Heart left ventricle (tissue), 16 donors: ENCODE results near the gene RNF150. TPM values are rescaled to one million over a fixed set of nuclear protein-coding genes. Genes with fewer than 3 reads are reported as not detected.

Experiments
- ATAC-seq, 4 donors: fragments of 200-7000 bp; cut with Tn5 transposase; one replicate each; pipeline ENCODE4 v1.9.1; 2020 to 2022; ENCODE audit warnings: moderate library complexity in 4 of 4, mild to moderate bottlenecking in 3 of 4, moderate number of reproducible peaks in 1 of 4
- DNase-seq, 5 donors: peaks; one replicate each; pipeline ENCODE4 v3.0.0-alpha.2; 2020
- H3K27ac ChIP-seq, 12 donors: fragments of 200-600 bp; sonication (generic) in 4 of 12; one replicate each; pipeline versions ENCODE4 v1.5.0 to v1.8.0; 2016 to 2022; ENCODE audit warnings: mild to moderate bottlenecking in 2 of 12
- H3K27me3 ChIP-seq, 9 donors: fragments of 200-600 bp; sonication (generic) in 2 of 9; one replicate each; pipeline versions ENCODE4 v1.5.1 to v1.8.0; 2016 to 2022; ENCODE audit warnings: mild to moderate bottlenecking in 3 of 9
- H3K36me3 ChIP-seq, 9 donors: fragments of 200-600 bp; sonication (generic) in 2 of 9; one replicate each; pipeline versions ENCODE4 v1.5.0 to v1.8.0; 2018 to 2022; ENCODE audit warnings: mild to moderate bottlenecking in 2 of 9
- H3K4me1 ChIP-seq, 12 donors: fragments of 200-600 bp; sonication (generic) in 4 of 12; one replicate each; pipeline versions ENCODE4 v1.5.0 to v1.8.0; 2016 to 2022; ENCODE audit warnings: mild to moderate bottlenecking in 3 of 12
- H3K4me3 ChIP-seq, 12 donors: fragments of 200-600 bp; sonication (generic) in 4 of 12; one replicate each; pipeline versions ENCODE4 v1.5.0 to v1.8.0; 2017 to 2022; ENCODE audit warnings: mild to moderate bottlenecking in 9 of 12, moderate library complexity in 4 of 12
- H3K9me3 ChIP-seq, 12 donors: fragments of 200-600 bp; sonication (generic) in 4 of 12; one replicate each; pipeline versions ENCODE4 v1.5.0 to v1.8.0; 2016 to 2022; ENCODE audit warnings: mild to moderate bottlenecking in 1 of 12
- POLR2A ChIP-seq, 2 donors: fragments of 450-650 bp; IDR thresholded peaks; one replicate each; pipeline ENCODE4 v1.6.1; 2017; ENCODE audit warnings: antibody characterized with exemption in 2 of 2, mild to moderate bottlenecking in 2 of 2, moderate library complexity in 2 of 2
- WGBS, 4 donors: extraction: QIAGEN DNeasy Blood & Tissue Kit in 2 of 4; methylation state at CpG; one replicate each; pipeline versions ENCODE4 v1.1.5 to v1.1.7; 2013 to 2018; 5-methylcytosine and 5-hydroxymethylcytosine counted together
- intact Hi-C, 10 donors: fragments of 100-400 bp; cut with DNase I; formaldehyde crosslinking; loops; one replicate each; pipeline versions ENCODE4 v1.11.1 to v1.14.2; 2022
- polyA plus RNA-seq, 2 donors: library from polyadenylated mRNA; stranded (reverse); fragments of 200-250 nt; gene quantifications; one replicate each; pipeline ENCODE4 v1.2.3, GENCODE V29; 2013
- total RNA-seq, 9 donors: library from RNA; depleted of rRNA in 2 of 9; stranded (reverse); fragments of >200 nt in 2 of 9; fragmentation: NEBNext Ultra II Directional in 3 of 9; extraction: Animal tissue kit (Norgen Biotek cat#: 25700) in 3 of 9; gene quantifications; one replicate each; pipeline versions ENCODE4 v1.1.0 to v1.2.4, GENCODE V29; 2016 to 2023
- TF ChIP-seq, protein P1 (sequence below), 12 donors: fragments of 200-600 bp; sonication (generic) in 4 of 12; IDR thresholded peaks; one replicate each; pipeline versions ENCODE4 v1.5.0 to v1.8.0; 2018 to 2022; ENCODE audit warnings: antibody characterized with exemption in 12 of 12, mild to moderate bottlenecking in 5 of 12
- donor health status: ischemic (EF 13 %, LVEDD 7.1; RV severe dilation, severe dysfunction).
- donor health status: healthy with polysubstance abuse.
- donor health status: DM: no; HTN: yes; CAD: no.
- donor health status: DM: no; HTN: no; CAD: no.
- donor health status: ischemic (EF 25% LVEDD 6.9; RV normal size, moderate dysfunction).
- donor health status: ischemic (EF 25% LVEDD 5.7; RV mildly dilated, moderate dysfunction).
- donor health status: healthy.
- donor health status: DM: yes; HTN: yes; CAD: no.
- donor health status: ischemic (EF 35%, LVEDD 5.7; RV mildly dilated, moderate dysfunction).
- donor health status: nonischemic (EF 11% LVEDD 7.7; RV severe dilation, severe dysfunction).
- donor health status: DM: yes; HTN: yes; CAD: no.
- donor health status: PGD.
- donor health status: ischemic (EF 29% LVEDD 5.4; RV normal size, mild dysfunction).
- donor health status: nonischemic (EF 23%, LVEDD 6.1; RV moderate dilation, normal function).

RNF150 gene
- total and polyA plus RNA-seq, 11 donors: 11.9 to 146 (median 72.5) TPM

DNA sequence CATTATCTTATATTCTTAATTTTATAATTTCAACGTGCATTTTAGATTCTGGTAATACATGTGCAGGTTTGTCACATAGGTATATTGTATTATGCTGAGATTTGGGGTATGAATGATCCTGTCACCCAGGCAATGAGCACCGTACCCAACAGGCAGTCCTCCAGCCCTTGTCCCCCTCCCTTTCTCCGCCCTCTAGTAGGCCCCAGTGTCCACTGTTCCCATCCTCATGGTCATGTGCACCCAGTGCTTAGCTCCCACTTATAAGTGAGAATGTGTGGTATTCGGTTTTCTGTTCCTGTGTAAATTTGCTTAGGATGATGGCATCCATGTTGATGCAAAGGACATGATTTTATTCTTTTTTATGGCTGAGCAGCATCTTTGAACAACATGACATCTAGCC, 70.6 kb downstream of the RNF150 start:
- H3K36me3 ChIP-seq: no peaks in the 10 kb centered on the region
- intact Hi-C loops: loop anchor here in 1 of 10 donors (1.0 kb wide), 1 partner anchor 9 kb away; no protein-coding TSS in a partner anchor
- no peaks in the 10 kb centered on the region for H3K9me3 ChIP-seq
- no peaks in the 10 kb centered on the region for H3K27me3 ChIP-seq
- no peak overlapping the region for H3K4me3 ChIP-seq
- peaks cover 0 to 33% (median 4%) of the 10 kb centered on the region in 12 donors for H3K4me1 ChIP-seq
- TF ChIP-seq, protein P1, sequence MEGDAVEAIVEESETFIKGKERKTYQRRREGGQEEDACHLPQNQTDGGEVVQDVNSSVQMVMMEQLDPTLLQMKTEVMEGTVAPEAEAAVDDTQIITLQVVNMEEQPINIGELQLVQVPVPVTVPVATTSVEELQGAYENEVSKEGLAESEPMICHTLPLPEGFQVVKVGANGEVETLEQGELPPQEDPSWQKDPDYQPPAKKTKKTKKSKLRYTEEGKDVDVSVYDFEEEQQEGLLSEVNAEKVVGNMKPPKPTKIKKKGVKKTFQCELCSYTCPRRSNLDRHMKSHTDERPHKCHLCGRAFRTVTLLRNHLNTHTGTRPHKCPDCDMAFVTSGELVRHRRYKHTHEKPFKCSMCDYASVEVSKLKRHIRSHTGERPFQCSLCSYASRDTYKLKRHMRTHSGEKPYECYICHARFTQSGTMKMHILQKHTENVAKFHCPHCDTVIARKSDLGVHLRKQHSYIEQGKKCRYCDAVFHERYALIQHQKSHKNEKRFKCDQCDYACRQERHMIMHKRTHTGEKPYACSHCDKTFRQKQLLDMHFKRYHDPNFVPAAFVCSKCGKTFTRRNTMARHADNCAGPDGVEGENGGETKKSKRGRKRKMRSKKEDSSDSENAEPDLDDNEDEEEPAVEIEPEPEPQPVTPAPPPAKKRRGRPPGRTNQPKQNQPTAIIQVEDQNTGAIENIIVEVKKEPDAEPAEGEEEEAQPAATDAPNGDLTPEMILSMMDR (IDR thresholded peaks at IDR 0.05): no peak
- TF ChIP-seq POLR2A (IDR thresholded peaks at IDR 0.05): no peak
- no peak overlapping the region for H3K27ac ChIP-seq
- peak in 2 of 4 donors; percentile 30 to 42 for ATAC-seq
- 53 to 69% (median 64%) methylated on average over 4 of the region's 4 CpGs for WGBS, 4 donors
- no peak for DNase-seq

DNA sequence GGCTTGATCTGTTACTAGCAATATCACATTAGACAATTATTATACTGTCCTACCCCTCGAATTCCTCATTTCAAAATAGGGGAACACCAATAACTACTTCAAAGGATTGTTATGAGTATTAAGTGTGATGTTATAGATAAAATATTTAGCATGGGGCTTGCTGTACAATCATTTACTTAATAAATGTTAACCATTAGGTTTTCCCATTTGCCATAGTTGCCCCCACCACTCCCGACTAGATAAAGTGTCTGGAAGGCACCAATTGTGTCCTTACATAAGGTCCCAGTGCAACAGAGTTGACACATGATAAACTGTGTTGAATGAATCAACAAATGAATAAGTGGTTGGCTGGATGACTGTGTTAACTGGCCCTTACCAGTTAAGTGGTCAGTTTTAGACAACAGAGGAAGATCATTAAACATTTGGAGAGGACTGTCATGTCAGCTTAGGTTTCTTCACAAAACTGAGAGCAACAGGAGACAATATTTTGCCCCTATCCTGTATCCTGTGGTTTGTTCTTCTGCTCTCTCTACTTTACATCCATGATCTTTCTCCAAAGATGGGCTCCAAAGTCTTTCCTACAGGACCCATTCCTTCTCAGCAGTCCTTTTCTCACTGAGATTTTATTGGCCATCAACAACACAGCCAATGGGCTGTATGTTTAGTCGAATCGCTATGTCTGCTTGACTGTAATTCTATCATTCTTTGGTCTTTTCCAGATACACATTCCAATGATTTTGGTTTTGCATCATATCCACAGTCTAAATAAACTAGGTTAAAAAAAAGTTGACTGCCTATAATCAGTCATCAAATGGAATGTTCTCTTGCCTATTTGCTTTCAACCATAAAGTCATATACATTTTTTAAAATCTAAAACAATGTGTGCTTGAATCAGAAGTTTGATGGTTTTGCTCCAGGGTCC, 74.4 kb downstream of the RNF150 start:
- H3K4me3 ChIP-seq: no peak overlapping the region
- ATAC-seq: peak; percentile 17 to 48 (median 40)
- H3K4me1 ChIP-seq: peaks cover 0 to 38% (median 5%) of the 10 kb centered on the region in 12 donors
- no peaks in the 10 kb centered on the region for H3K36me3 ChIP-seq
- TF ChIP-seq POLR2A (IDR thresholded peaks at IDR 0.05): no peak
- TF ChIP-seq, protein P1 (IDR thresholded peaks at IDR 0.05): no peak
- intact Hi-C loops: no loop called here
- no peaks in the 10 kb centered on the region for H3K27me3 ChIP-seq
- H3K27ac ChIP-seq: peak overlapping the region in 2 of 12 donors; percentile 3 to 36
- 67 to 71% (median 69%) methylated on average over 4 of the region's 4 CpGs for WGBS, 4 donors
- DNase-seq: no peak
- no peaks in the 10 kb centered on the region for H3K9me3 ChIP-seq

DNA sequence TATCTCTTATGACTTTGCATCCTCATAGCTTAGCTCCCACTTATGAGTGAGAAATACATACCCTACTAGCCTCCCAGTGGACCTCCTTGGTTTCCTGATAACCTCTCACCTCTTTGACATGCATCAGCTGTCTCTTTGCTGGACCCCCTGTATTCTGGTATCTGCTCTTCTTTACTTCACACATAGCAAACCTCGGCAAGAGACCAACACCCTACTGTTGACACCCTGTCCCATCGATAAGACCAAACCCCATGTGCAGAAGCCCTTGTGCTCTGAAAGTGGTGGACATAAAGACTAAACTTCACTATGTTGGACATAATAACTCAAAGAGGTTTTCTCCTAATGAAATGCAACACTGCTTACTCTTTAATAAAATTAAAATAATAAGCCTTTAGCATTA, 75.7 kb downstream of the RNF150 start:
- no peaks in the 10 kb centered on the region for H3K27me3 ChIP-seq
- H3K27ac ChIP-seq: no peak overlapping the region
- intact Hi-C loops: no loop called here
- no peak overlapping the region for H3K4me3 ChIP-seq
- WGBS, 4 donors: 9 to 30% (median 24%) methylated on average over 2 of the region's 2 CpGs
- no peak for TF ChIP-seq POLR2A (IDR thresholded peaks at IDR 0.05)
- TF ChIP-seq, protein P1 (IDR thresholded peaks at IDR 0.05): no peak
- DNase-seq (no peak), ATAC-seq (peak in 2 of 4 donors; percentile 28 to 51)
- H3K9me3 ChIP-seq: no peaks in the 10 kb centered on the region
- H3K36me3 ChIP-seq: no peaks in the 10 kb centered on the region
- peaks cover 0 to 36% (median 5%) of the 10 kb centered on the region in 12 donors for H3K4me1 ChIP-seq

DNA sequence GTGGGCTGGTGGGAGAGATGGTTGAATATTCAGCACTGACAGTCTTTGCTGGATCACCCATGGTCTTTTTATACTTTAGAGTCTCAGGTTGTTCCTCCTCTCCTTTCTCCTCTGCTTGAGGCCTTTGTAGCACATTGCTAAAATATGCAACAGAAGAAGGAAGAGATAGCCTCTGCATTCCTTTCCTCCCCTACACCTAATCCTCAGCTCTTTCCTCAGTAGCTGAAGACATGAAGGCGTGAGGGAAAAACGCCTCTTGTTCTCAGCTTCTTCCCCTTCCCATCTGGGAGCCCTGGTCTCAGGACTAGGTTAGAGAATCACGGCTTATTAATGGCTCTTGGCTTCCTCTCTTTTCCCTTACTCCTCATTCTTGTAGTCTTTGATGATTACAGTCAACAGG, 76.8 kb downstream of the RNF150 start:
- Histone ChIP-seq H3K36me3 (no peaks in the 10 kb centered on the region), H3K9me3 (peaks cover 0 to 8% (median 0%) of the 10 kb centered on the region in 12 donors), H3K4me1 (peaks cover 0 to 26% (median 5%) of the 10 kb centered on the region in 12 donors), H3K27ac (peak overlapping the region in 1 of 12 donors; percentile 5), H3K27me3 (no peaks in the 10 kb centered on the region), H3K4me3 (no peak overlapping the region)
- ATAC-seq (no peak), DNase-seq (no peak)
- intact Hi-C loops: no loop called here
- no peak for TF ChIP-seq POLR2A (IDR thresholded peaks at IDR 0.05)
- TF ChIP-seq, protein P1 (IDR thresholded peaks at IDR 0.05): no peak
- 63 to 82% (median 71%) methylated on average over 3 of the region's 3 CpGs for WGBS, 4 donors
